NCI-H82 treated with DMSO at 0.1 percent for 48 hours (cell line): ENCODE data around the gene SSX2IP.

Experiments
- DNase-seq: peaks from one replicate; lab custom pipeline; 2025; ENCODE audit not compliant: unreplicated experiment; lab: John Stamatoyannopoulos, UW

The SSX2IP gene

GRCh38 chr1:84709131-84709530 lies 18.9 kb upstream of the SSX2IP start:
- DNase-seq: no peak

DNA sequence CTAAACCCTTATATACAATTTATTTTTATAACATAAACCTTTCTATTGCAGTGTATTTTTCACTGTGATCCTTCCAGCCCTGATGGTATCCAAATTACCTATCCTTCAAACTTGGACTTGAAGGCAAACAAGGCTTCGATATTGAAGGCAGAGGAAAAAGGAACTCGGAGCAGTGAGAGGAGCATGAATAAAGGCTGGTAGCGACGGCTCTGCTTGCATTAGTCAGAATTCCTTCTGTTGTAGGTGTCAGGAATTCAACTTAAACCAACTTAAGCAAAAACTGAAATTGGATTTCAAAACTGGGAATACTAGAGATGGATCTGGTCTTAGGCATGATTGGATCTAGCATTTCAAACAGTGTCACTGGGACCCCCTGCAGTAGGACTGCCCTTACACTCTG lies 17.8 kb upstream of the SSX2IP start:
- no peak for DNase-seq

GRCh38 chr1:84705513-84705912 lies 15.3 kb upstream of the SSX2IP start:
- DNase-seq: no peak

- peak; percentile 79 for DNase-seq
Measured at GRCh38 chr1:84704872-84705417, 14.7 kb upstream of the SSX2IP start.

DNA sequence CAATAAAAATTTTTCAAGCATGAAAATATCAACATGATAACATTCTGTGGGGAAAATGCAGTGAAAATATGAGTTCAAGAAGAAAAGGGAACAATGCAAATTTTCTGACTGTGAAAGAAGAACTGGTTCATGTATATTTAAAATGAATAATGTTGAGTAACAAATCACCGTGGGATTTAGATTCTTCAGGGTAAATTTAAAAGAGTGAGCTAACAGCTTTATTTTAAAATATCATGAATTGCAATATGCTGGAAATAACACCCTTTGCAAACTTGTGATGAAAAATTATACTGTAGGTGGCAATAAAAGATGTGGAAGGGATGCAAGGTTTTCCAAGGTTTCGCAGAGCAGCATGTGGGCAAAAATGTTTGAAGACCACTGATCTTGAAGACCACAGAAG lies 13.2 kb upstream of the SSX2IP start:
- DNase-seq: no peak

DNA sequence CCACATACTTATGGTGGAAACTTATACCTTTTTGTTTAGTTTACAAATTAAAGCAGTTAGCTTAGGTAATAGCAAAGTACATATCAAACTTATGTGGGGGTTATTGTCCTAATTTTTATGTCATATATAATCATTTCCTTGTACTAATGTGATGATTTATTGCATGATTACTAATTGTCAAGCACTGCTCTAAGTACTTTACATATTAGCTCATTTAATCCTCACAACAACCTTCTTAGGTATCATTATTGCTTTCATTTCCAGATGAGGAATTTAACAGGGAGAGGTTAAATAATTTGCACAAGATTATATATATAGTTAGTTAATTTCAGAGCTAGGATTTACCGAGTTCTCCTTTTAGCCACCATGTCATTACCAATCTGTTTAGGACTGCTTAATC lies 11.9 kb upstream of the SSX2IP start:
- peak; percentile 64 for DNase-seq

DNA sequence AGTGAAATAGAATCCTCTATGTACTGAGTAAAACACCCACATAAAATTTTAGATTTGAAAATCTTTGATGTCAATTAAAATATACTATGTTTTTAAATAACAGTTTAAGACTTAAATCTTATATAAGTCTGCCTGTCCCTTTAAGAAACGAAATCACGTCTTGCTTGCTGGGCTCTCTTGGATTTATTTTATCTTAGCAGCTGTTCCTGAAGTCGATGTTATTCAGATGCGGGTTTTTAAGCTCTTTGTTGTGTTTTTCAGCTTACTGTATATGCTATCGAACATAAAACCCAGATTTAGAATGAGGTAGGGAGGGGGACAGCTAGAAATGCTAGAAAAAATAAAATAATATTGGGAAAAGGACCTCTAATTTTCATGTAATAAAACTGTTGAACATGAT lies 11.1 kb upstream of the SSX2IP start:
- DNase-seq: peak; percentile 88

DNA sequence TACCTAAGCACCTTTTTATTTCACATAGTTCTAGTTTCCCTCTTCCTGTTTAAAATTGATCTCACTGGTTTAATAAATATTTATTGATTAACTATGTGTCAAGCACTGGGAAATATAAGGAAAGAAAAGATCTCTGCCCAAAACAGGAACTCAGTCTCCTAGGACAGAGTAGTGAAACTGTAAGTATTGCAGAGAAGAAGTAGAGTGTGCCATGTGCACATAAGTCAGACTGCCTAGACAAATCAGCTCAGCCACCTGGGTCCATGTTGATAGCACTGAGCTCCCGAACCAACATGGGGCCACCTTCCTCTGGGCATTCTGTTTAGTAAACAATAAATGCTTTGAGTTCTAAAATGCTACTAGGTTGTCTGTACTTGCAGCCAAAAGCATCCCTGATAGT lies 9.8 kb upstream of the SSX2IP start:
- peak; percentile 59 for DNase-seq

- peak; percentile 47 for DNase-seq
Measured at GRCh38 chr1:84698151-84699110, 8.2 kb upstream of the SSX2IP start.

DNA sequence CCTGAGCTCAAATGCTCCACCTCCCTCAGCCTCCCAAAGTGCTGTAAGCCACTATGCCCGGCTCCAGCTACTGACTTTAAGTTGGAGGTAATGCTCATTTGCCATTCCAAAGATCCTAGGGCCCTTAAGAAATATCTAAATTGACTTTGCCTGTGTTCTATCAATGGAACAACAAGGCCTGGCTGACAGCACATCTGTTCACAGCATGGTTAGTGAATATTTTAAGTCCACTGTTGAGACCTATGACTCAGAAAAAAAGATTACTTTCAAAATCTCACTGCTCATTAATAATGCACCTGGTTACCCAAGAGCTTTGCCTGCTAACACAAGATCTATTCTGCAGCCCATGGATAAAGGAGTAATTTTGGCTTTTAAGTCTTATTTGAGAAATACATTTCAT lies 3.5 kb upstream of the SSX2IP start:
- no peak for DNase-seq

GRCh38 chr1:84693005-84693404 lies 2.7 kb upstream of the SSX2IP start:
- no peak for DNase-seq

DNA sequence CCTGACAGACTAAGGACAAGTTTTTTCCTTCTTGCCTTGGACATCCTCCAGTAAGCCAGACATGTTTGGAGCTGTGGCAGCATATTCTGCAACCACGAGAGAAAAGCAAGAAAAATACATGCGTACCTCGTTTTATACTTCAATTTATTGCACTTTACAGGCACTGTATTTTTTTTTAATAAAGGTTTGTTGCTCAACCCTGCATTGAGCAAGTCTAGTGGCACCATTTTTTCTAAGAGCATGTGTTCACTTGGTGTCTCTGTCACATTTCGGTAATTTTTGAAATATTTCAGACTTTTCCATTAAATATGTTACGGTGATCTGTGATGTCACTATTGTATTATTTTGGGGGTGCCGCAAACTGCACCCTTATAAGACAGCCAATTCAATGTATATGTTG lies 2.1 kb upstream of the SSX2IP start:
- no peak for DNase-seq

DNA sequence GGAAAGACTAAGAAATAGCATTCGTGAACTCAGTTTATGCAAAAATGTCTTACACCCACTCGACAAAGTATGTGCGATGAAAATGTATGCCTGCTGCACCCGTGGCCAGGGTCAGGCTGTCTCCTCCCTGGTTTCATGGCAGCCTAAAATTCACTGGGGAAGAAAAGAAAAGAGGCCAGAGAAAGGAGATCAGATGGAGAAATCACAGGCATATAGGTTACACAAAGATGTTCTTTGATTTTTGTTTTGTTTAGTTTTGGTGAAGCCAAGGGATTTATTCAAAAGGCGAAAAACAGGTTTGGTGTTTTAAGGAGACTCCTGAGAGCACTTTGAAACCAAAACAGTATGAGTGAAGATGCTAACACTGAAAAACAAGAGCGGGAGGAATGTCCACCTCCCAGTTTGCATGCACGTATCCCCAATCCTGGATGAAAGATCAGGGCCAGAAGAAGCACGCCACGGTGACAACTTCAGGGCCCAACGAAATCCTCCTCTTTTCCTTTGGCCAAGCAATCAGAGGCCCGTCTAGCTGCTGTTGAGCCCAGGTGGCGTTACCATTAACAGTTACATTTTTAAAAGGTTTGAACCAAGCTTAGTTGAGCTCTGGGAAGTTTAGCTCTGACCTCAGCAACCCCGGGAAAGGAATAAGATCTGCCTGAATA lies 992 bp upstream of the SSX2IP start:
- DNase-seq: peak; percentile 34

GRCh38 chr1:84689514-84690396 lies 506 bp downstream of the SSX2IP start:
- DNase-seq: peak; percentile 33

GRCh38 chr1:84688463-84689061 lies 1.7 kb downstream of the SSX2IP start:
- DNase-seq: peak; percentile 44

- peak; percentile 35 for DNase-seq
Measured at GRCh38 chr1:84687714-84688462, 2.4 kb downstream of the SSX2IP start.

DNA sequence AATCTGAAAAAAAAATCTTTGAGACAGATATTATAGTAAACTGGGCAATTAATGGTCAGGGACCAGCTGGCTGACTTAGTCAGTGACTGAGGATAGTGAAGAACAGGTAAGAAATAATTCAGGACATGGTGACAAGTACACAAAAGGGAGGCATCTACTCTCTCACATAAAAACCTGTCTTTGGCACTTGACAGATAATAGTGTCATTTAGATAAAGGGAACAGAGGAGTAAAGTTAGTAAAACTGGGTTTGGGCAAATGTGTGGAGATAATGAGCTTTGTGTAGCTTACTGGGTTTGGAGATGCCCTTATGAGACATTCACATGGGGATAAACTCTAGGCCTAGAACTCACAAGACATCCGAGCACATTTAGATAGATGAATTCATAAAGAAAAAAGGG lies 4.0 kb downstream of the SSX2IP start:
- DNase-seq: peak; percentile 54

DNA sequence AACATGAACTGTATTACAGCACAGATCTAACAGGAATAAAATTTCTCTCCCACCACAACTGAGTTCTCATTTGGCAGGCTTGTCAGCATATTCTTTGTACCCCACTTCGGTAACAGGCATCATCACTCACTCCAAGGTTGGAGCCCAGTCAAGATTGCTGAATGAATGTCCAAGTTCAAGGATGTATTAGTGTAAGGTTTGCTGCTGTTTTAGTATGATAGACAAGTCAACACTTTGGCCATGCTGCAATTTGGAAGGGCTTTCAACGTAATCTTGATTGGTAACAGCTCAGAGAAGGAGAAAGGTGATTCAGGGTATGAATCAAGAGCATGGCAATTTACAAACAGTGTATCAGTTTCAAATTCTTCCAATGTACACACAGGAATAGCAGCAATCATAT lies 6.8 kb downstream of the SSX2IP start:
- no peak for DNase-seq

DNA sequence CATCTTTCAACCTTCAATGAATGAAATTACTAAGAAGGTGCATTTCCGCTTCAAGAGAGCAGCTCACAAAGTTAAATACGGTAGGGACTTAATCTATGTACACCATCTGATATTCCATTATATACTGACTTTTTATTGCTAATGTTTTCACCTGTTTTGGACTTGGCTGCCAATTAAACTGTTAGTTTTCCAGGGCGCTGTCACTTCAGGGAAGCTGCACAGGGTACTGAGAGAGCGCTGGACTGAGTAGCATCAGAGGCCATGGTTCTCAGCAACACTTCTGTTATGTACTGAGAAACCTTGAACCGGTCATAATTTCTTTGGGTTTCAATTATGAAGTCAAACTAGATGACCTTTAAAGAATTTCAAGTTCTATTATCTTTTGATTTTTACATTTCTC lies 8.2 kb downstream of the SSX2IP start:
- DNase-seq: no peak
